ENCODE results near the gene EFS. TPM values are rescaled to one million over a fixed set of nuclear protein-coding genes. Genes with fewer than 3 reads are reported as not detected.
A peak's percentile ranks its signal among the peaks of the same experiment; 100 is the strongest.

The EFS gene
- total RNA-seq, 2 experiments from 2014 or later = not detected

DNA sequence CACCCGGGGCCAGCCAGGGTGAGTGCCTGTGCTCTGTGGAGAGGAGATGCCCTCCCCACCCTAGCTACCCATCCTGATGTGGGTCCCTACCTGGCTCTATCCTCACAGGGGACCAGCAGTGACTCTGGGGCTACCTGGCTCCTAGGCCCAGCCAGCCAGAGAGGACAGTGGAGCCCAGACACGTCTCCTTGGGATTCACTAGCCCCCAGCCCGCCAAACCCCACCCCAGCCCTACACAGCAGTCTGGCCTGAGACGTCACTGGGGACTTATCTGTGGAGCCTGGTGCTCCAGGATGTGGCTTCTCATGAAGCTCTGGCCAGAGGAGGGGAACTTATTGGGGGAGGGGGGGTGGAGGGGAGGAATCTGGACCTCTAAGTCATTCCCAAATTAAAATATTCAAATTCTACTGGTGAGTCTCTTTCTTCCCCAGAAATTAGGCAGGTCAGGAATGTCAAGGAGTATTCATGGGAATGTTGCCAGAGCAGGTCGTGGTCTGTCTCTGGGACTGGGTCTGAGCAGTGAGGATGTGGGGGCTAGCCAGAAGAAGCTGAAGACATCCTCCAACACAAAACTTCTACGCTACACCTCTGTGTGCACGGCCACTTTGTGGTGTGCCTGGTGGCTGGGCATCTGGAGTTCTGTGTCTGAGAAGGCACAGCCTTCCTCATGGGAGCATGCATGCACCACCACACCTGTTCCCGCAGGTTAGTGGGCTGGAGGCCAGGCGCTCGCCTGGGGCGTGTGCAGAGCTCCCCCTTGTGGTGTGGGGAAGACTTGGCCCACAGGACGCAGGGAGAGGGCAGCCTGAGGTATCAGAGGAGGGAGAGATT lies 14.6 kb upstream of the EFS start:
- Mint-ChIP-seq H3K36me3 (no peaks in the 10 kb centered on the region), H3K9me3 (no peaks in the 10 kb centered on the region), H3K4me3 (no peak overlapping the region), H3K27ac (no peak overlapping the region), H3K27me3 (peaks cover 9% of the 10 kb centered on the region), H3K4me1 (peaks cover 9% of the 10 kb centered on the region)
- POLR2A ChIA-PET = interaction anchor here (0.7 to 1.6 kb wide), 4 partner anchors 53 to 828 kb away, joined by 3 to 11 read pairs (median 4); partner anchors contain the start of gene PABPN1
- ATAC-seq (ENCODE audit: low read depth) = peak; percentile 81
- DNase-seq = peak; percentile 74

DNA sequence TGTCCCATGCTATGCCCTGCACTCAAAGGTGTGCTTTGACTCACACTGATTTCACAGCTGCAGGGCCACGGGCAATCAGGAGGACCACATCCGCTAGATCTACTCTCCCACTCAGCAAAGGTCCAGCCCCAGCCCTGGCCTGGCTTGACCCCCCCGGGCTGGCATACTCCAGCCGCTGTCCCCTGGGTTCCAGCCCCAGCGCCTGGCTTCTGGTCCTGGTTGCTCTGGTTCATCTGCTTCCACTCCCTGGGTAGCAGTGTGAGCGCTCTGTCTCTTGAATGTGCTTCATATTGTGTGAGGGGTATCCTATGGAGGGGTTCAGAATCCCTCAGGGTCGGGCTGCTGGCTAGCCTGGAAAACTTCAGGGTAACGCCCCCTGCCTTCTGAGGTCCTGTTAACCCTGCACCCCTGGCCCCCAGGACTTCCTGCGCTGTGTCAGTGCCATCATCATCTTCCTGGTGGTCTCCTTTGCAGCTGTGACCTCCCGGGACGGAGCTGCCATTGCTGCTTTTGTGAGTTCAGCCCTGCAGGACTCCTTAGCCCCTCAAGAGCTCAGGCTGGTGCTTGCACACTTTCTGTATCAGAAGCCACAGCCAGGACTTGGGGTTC lies 13.7 kb upstream of the EFS start:
- POLR2A ChIA-PET = no interaction called here
- Mint-ChIP-seq H3K9me3 (no peaks in the 10 kb centered on the region), H3K4me1 (peaks cover 9% of the 10 kb centered on the region), H3K4me3 (no peak overlapping the region), H3K27ac (no peak overlapping the region), H3K27me3 (peaks cover 9% of the 10 kb centered on the region), H3K36me3 (no peaks in the 10 kb centered on the region)
- no peak for DNase-seq
- ATAC-seq (ENCODE audit: low read depth) = no peak

- no peaks in the 10 kb centered on the region for H3K36me3 Mint-ChIP-seq
- H3K27me3 Mint-ChIP-seq = peaks cover 9% of the 10 kb centered on the region
- no peak overlapping the region for H3K4me3 Mint-ChIP-seq
- H3K4me1 Mint-ChIP-seq = peaks cover 9% of the 10 kb centered on the region
- no peaks in the 10 kb centered on the region for H3K9me3 Mint-ChIP-seq
- ATAC-seq (ENCODE audit: low read depth) (no peak), DNase-seq (no peak)
- H3K27ac Mint-ChIP-seq = no peak overlapping the region
- POLR2A ChIA-PET = no interaction called here
Observed at GRCh38 chr14:23377573-23378563, 12.9 kb upstream of the EFS start.

DNA sequence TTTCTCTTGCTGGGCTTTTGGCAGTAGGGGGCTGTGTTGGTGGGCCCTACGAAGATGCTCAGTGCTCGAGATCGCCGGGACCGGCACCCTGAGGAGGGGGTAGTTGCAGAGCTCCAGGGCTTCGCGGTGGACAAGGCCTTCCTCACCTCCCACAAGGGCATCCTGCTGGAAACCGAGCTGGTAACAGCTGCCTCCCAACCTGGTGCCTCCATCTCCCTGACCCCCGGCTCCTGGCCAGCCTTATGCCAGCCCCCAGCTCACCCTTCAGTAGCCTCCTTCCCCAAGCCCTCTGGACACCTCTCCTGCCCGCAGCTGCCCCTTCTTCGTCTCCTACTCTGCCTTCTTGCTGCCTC lies 12.2 kb upstream of the EFS start:
- Mint-ChIP-seq H3K27me3 (peaks cover 4% of the 10 kb centered on the region), H3K27ac (no peak overlapping the region), H3K4me1 (peaks cover 10% of the 10 kb centered on the region), H3K4me3 (no peak overlapping the region), H3K9me3 (no peaks in the 10 kb centered on the region), H3K36me3 (no peaks in the 10 kb centered on the region)
- POLR2A ChIA-PET = no interaction called here
- DNase-seq (no peak), ATAC-seq (ENCODE audit: low read depth) (no peak)

DNA sequence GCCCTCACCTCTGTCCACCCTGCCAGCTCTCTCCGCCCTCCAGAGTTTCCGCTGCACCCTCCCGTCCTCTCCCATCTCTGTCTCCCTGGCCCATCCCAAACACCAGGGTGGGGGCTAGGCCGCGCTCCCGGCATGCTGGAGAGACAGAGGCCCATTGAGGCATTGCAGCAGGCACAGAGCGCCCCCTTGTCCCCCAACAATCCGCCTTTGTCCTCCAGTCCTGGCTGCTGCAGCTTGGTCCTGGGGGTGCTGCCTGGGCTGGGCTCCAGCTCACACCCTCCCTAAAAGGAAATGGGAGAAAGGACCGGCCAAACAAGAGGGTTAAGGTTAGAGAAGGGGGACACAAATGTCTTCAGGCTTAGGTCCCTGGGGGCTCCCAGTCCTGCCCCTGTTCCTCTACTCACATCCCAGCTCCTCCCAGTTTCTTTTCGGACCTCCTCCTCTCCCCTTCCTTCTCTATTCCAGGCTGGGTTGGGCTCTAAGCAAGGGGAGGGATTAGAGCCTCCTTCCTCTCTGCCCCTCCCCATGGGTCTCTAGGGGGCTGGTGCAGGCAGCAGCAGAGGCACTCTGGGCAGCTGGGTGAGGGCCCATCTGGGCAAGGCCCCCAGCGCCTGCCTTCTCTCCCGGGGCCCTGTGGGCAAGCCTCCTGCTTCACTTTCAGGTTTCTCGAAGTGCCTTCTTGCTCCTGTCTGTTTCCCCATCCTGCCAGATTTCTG lies 11.7 kb upstream of the EFS start, which contains the start of gene CMTM5:
Gene CMTM5, plus strand, starts transcription at position 565 of the 716 bp plus-strand sequence. CDS start 206 bp downstream, outside the sequence.
- DNase-seq (no peak), ATAC-seq (ENCODE audit: low read depth) (no peak)
- Mint-ChIP-seq H3K4me3 (no peak within 1 kb of the TSS), H3K4me1 (peaks cover 14% of the 10 kb centered on the region), H3K27me3 (no peaks in the 10 kb centered on the region), H3K27ac (no peak within 1 kb of the TSS), H3K36me3 (no peaks in the 10 kb centered on the region), H3K9me3 (no peaks in the 10 kb centered on the region)
- POLR2A ChIA-PET = no interaction called here

- peaks cover 20% of the 10 kb centered on the region for H3K4me1 Mint-ChIP-seq
- DNase-seq (no peak), ATAC-seq (ENCODE audit: low read depth) (no peak)
- peaks cover 2% of the 10 kb centered on the region for H3K9me3 Mint-ChIP-seq
- H3K27ac Mint-ChIP-seq = no peak overlapping the region
- H3K4me3 Mint-ChIP-seq = no peak overlapping the region
- H3K27me3 Mint-ChIP-seq = no peaks in the 10 kb centered on the region
- POLR2A ChIA-PET = no interaction called here
- H3K36me3 Mint-ChIP-seq = no peaks in the 10 kb centered on the region
Observed at GRCh38 chr14:23375527-23376251, 10.7 kb upstream of the EFS start.

GRCh38 chr14:23373041-23373440 lies 8.1 kb upstream of the EFS start:
- H3K4me3 Mint-ChIP-seq = no peak overlapping the region
- ATAC-seq (ENCODE audit: low read depth) = no peak
- POLR2A ChIA-PET = no interaction called here

GRCh38 chr14:23372509-23372908 lies 7.5 kb upstream of the EFS start, which contains the start of gene IL25:
TSS of gene IL25 (plus strand) at chr14:23372809.
- Mint-ChIP-seq H3K27me3 (peaks cover 15% of the 10 kb centered on the region), H3K4me3 (peak within 1 kb of the TSS; percentile 54), H3K27ac (peak within 1 kb of the TSS; percentile 80), H3K9me3 (peaks cover 2% of the 10 kb centered on the region), H3K4me1 (peaks cover 15% of the 10 kb centered on the region), H3K36me3 (no peaks in the 10 kb centered on the region)
- POLR2A ChIA-PET = interaction anchor here (0.9 kb wide), 1 partner anchor 43 kb away, joined by 3 read pairs; no protein-coding TSS in a partner anchor
- DNase-seq = no peak
- no peak for ATAC-seq (ENCODE audit: low read depth)

More at GRCh38 chr14:23373041-23373440, 8.1 kb upstream of the EFS start:
- no peak for DNase-seq
- Mint-ChIP-seq H3K27ac (no peak overlapping the region), H3K27me3 (peaks cover 10% of the 10 kb centered on the region), H3K9me3 (peaks cover 2% of the 10 kb centered on the region), H3K36me3 (no peaks in the 10 kb centered on the region), H3K4me1 (peaks cover 19% of the 10 kb centered on the region)

GRCh38 chr14:23371865-23372264 lies 6.9 kb upstream of the EFS start:
- Mint-ChIP-seq H3K27ac (peak overlapping the region; percentile 80), H3K9me3 (peaks cover 2% of the 10 kb centered on the region), H3K4me1 (peaks cover 13% of the 10 kb centered on the region), H3K36me3 (no peaks in the 10 kb centered on the region), H3K4me3 (peak overlapping the region; percentile 54), H3K27me3 (peaks cover 22% of the 10 kb centered on the region)
- ATAC-seq (ENCODE audit: low read depth) (peak; percentile 67), DNase-seq (no peak)
- POLR2A ChIA-PET = interaction anchor here (0.9 kb wide), 1 partner anchor 43 kb away, joined by 3 read pairs; no protein-coding TSS in a partner anchor

DNA sequence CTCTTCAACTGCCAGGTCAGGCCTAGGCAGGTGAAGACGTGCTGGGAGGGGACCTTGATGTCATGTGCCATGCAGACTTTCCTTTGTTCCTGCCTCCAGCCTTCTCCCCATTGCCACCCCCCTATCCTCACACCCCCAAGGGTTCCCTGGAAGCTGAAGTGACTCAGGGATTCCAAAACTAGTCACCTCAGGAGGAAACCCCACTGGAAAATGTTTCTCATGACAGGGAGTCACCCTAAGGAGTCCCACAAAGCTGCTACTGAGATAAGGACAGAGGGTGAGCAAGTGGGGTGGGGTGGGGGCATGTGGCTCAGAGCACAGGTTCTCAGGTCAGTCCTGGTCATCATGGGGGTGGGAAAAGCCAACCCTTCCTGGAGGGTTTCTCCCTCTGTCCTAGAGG lies 5.2 kb upstream of the EFS start:
- no peaks in the 10 kb centered on the region for H3K36me3 Mint-ChIP-seq
- POLR2A ChIA-PET = interaction anchor here (0.6 kb wide), 1 partner anchor 856 kb away, joined by 8 read pairs; no protein-coding TSS in a partner anchor

DNA sequence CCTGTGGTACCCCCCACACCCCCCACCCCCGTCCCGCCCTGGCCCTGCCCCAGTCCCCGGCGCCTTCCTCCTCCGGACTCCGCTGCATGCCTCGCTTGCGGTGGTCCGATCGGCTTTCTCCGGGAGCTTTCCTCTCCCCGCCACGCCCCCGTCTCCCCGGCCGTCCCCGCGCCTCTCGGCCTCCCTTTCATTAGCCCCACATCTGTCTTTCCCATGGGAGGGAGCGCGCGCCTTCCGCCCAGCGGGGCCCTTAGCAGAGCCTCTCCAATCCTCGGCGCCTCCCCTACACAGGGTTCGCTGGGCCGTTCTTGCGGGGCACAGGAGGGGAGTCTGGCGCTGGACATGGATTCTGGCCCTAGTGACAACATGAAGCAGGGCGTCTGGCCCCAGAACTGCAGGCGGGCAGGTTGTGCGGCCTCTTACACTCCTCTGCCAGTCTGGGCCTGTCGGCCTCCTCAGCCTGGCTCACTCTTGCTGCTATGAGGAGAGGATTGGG lies 1.5 kb upstream of the EFS start:
- no peak for DNase-seq
- POLR2A ChIA-PET = no interaction called here

More for the DNA sequence above, 5.2 kb upstream of the EFS start:
- H3K27me3 Mint-ChIP-seq = peaks cover 27% of the 10 kb centered on the region
- H3K9me3 Mint-ChIP-seq = peaks cover 2% of the 10 kb centered on the region
- peaks cover 13% of the 10 kb centered on the region for H3K4me1 Mint-ChIP-seq
- DNase-seq = no peak
- H3K4me3 Mint-ChIP-seq = no peak overlapping the region
- ATAC-seq (ENCODE audit: low read depth) = no peak
- no peak overlapping the region for H3K27ac Mint-ChIP-seq

More for the DNA sequence above, 1.5 kb upstream of the EFS start:
- Mint-ChIP-seq H3K36me3 (no peaks in the 10 kb centered on the region), H3K4me1 (peaks cover 4% of the 10 kb centered on the region), H3K27me3 (peaks cover 51% of the 10 kb centered on the region), H3K27ac (no peak overlapping the region), H3K9me3 (peaks cover under 1% of the 10 kb centered on the region), H3K4me3 (no peak overlapping the region)
- ATAC-seq (ENCODE audit: low read depth) = no peak

All from activated naive CD8-positive, alpha-beta T cell treated with anti-CD3 and anti-CD28 coated beads, Interleukin-2, amount 10 ng/mL, durations not matched to agents 7 days and 5 days (primary cell).